HPDE6-E6E7 (cell line): ENCODE measurements around the gene ESR1.

Experiments used
- DNase-seq: peaks from one replicate; pipeline ENCODE4 v3.0.0; 2011; ENCODE audit warnings: missing footprints; ENCODE audit errors: extremely low spot score

Gene ESR1

GRCh38 chr6:152173321-152173720, 365.8 kb downstream of the ESR1 start:
- DNase-seq = no peak

- DNase-seq = peak; percentile 5
These were observed 366.5 kb downstream of the ESR1 start for GRCh38 chr6:152173957-152174356.

- DNase-seq = no peak
These were observed 368.8 kb downstream of the ESR1 start for GRCh38 chr6:152176268-152176667.
